ENCODE data around the gene BRINP3. TPM values are rescaled to one million over a fixed set of nuclear protein-coding genes. Genes with fewer than 3 reads are reported as not detected.
A peak's percentile ranks its signal among the peaks of the same experiment; 100 is the strongest.
"Not testable (repeated sequence)": the region's sequence is repeated elsewhere in the genome, so short reads cannot be mapped to it uniquely, and the experiment has no call there.

Gene BRINP3
- total RNA-seq, 1 donor from 2014 or later: 0.31 TPM

- no peak for DNase-seq
Observed at GRCh38 chr1:190178827-190179226, 298.8 kb downstream of the BRINP3 start.

DNA sequence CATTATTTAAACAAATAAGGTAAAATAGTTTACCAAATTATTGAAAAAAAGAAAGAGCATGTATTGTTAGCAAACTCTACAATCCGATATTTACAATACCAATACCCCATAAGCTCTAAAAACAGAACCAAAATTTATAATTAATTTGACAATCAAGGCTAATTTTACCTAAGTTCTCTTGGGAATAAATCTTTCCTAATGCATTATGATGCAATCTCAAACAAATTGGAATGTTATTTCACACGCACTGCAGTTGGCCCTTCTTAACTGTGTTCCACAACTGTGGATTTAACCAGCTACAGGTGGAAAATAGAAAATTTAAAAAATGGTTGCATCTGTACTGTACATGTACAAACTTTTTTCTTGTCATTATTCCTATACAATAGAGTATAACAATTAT, 300.1 kb downstream of the BRINP3 start:
- no peak for DNase-seq

DNA sequence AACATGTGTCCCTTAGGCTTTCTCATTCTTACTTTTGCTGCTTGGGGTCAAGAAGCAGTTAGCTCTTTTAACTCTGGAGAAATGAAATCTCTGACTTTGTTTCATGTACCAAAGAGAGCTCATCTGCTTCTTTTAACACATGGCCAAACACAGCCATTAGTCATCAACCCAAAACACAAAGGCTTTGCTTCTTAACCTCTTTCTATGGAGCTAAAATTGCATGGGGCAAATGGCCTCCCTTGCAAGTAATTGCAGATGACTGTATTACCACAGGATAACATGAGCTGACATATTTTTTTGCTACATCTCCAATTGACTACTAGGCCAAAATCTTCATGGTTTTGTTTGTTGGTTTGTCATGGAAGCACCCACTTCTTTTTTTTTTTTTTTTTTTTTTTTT, 300.9 kb downstream of the BRINP3 start:
- no peak for DNase-seq

GRCh38 chr1:190175320-190175719, 302.3 kb downstream of the BRINP3 start:
- peak; percentile 32 for DNase-seq

DNA sequence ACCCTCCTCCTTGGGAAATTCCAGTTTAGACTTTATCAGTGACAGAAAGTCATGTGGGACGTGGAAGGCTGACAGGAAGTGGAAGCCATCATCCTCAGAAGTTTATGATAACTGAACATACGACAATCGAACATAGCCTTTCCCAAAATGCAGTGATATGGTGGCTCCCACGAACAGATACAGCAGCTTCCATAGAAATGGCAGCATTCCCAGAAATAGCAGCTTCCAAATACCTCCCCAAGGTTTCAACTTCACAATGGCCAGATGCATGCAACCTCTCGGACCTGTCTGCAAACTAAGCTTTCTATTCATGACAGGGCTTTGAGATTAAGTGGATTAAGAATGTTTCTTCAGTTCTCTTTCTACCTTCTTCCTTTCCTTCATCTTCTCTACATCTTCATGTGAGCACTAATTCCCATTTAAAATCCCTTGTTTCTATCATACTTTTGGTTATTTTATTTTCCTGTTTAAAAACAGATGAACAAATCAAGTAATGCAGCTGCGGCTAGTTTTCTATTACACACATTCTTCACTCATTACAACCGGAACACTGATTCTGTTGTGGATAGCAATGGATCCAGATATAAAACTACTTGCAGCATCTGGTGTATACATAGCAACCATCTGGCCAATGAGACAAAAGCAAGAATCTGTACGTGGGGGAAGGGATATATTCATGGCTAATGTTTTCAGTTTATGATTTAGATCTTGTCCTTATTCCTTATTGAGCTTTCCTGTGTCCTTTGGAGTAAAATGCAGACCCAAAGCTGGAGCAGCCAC, 304.8 kb downstream of the BRINP3 start:
- DNase-seq: peak; percentile 79

DNA sequence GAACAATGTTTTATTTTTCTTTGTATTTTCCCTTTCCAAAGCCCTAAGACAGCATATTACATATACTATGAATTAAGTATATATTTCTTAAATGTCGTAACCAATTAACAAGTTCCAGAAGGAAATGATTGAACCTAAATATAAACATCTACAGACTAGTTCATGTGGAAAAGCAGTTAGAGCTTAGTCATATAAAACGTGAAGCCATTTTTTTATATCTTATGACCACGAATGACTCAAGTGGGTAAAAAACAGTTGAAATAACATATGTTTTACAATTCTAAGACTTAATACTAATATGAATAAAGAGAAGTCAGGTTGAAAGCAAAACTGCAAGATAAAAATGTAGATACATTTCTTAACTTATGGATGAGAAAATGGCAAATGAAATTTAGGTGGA, 307.3 kb downstream of the BRINP3 start:
- DNase-seq: no peak

GRCh38 chr1:190169311-190170067, 308.2 kb downstream of the BRINP3 start:
- DNase-seq: no peak

GRCh38 chr1:190168893-190169280, 308.8 kb downstream of the BRINP3 start:
- no peak for DNase-seq

- DNase-seq: peak; percentile 35
Observed at GRCh38 chr1:190168116-190168892, 309.4 kb downstream of the BRINP3 start.

GRCh38 chr1:190159146-190159545, 318.5 kb downstream of the BRINP3 start:
- no peak for DNase-seq

DNA sequence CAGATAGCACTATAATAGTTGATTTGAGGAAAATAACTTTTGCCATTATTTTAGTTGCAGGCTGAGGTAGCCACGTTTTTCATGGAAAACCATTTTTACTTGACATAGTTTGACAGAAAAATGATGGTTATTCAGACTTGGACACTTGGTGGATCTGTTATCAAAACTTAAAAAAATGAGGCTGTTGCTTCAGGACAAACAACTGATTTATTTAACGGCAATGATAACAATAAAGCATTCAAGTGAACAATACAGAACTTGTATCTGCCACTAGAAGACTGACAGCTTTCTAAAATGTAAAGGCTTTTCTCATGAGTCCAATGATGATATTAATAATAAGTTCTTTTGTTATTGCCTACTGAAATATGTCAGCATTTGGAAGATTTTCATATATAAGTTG, 322.9 kb downstream of the BRINP3 start:
- no peak for DNase-seq

DNA sequence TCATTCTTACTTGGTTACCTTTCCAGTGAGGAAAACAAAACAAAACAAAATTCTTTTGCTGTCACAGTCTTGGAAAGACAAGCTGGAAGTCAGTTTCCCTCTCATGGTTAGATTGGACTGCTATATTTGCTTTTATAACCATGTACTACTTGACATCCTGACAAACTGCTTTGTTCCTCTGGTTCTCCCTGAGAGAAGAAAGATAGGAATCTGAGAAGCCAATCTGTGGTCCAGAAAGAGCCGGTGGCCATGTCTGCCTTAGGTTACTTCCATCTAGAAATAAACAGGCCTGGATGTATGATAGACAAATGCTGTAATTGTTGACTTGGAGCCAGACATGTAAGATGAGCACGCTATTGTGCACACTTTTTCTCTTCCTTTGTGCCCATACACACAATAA, 330.0 kb downstream of the BRINP3 start:
- DNase-seq: no peak

DNA sequence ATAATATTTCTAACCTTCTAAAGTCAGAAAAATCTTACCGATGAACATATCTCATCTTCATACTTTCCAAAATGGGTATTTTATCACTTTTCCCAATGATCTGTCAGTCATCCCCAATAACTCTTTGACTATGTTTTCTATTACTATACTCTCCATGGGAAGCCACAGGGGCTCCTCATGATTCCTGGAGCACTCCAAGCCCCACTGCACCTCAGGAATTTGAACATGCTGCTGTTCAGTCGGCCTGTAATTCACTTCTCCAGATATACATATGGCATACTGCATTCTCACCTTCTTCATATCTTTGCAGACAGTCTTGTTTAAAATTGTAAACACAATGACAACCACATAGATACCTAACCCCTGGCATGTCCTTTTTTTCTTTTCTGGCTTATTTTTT, 333.0 kb downstream of the BRINP3 start:
- no peak for DNase-seq

DNA sequence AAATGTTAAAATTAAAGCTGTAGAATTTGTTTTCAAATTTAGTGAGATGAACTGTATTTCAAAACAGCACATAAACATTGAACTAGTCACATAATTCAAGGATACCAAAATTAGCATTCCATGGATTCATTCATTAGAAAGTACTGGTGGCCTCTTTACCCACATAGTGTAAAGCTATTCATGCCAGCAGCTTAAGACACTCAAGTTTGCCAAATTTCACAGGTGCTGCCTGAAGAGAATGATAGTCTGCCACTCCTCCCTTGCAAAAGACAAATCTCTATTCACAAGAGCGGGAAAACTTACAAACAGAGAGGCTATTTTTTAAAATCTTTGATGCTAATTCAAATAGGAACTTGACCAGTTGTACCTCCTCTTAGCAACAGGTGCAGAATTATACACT, 337.0 kb downstream of the BRINP3 start:
- DNase-seq: peak; percentile 51

DNA sequence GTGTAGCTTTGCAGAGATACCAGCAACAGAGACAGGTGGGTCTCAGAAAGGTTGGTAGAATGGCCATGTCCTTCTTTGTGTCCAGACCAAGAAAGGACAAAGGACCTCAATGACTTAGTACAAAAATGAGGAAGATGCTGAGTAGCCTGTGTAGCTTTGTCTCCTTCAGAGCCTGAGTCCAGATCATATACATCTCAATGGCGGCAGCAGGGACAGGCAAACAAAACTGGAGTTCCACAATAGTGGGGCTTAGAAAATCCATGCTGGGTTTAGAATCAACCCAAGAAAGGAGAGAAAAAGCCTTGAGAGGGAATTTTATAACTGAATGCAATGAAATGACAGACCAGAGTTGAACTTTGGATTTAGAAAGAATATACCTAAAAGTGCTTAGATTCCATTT, 339.0 kb downstream of the BRINP3 start:
- no peak for DNase-seq

GRCh38 chr1:190138266-190138665, 339.4 kb downstream of the BRINP3 start:
- DNase-seq: no peak

GRCh38 chr1:190129366-190129765, 348.3 kb downstream of the BRINP3 start:
- DNase-seq: peak; percentile 3

GRCh38 chr1:190126728-190127127, 350.9 kb downstream of the BRINP3 start:
- no peak for DNase-seq

DNA sequence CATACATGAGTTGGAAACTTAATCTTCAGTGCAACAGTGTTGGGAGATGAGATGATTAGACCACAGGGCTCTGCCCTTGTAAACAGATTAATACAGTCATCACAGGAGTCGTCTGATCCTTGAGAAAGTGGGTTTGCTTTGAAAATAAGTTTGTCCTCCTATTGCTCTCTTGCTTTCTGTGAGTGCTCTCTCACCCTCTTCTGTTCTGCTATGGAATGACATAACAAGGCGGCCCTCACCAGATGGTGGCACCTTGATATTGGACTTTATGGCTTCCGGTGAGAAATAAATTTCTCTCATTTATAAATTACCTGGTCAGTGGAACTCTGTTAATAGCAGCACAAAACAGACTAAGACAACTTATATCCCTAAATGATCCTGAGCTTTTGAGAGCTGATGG, 353.6 kb downstream of the BRINP3 start:
- no peak for DNase-seq

GRCh38 chr1:190120564-190120963, 357.1 kb downstream of the BRINP3 start:
- DNase-seq: not testable (repeated sequence)

- no peak for DNase-seq
Observed at GRCh38 chr1:190119683-190120082, 358.0 kb downstream of the BRINP3 start.

- DNase-seq: no peak
Observed at GRCh38 chr1:190116921-190117320, 360.7 kb downstream of the BRINP3 start.

DNA sequence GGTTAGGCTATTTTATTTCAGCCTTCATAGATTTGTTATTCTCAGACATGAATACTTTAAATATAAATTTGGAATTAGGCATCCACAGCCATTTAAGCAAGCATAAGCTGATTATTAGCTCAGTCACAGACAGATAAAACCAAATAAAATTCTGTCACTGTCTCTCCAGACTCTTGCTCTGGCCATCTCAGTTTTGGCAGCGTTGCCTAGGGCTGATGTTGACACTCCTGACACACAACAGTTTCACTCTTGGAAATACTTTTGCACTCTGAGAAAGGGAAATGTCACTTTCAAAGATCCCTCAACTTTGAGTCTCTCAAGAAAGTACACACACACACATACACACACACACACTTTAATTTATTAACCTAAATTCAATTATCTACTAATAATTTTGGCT, 372.7 kb downstream of the BRINP3 start:
- peak; percentile 5 for DNase-seq

Measured in tongue (tissue), 2 donors.